ENCODE measurements around the gene HSPA1A. TPM values are rescaled to one million over a fixed set of nuclear protein-coding genes. Genes with fewer than 3 reads are reported as not detected.
A peak's percentile ranks its signal among the peaks of the same experiment; 100 is the strongest.
"Not testable (repeated sequence)": the region's sequence is repeated elsewhere in the genome, so short reads cannot be mapped to it uniquely, and the experiment has no call there.

Gene HSPA1A
- total and polyA plus RNA-seq, 3 donors from 2014 or later: 90.4 to 151 (median 113) TPM

GRCh38 chr6:31861150-31861549, 45.8 kb downstream of the HSPA1A start:
- Histone ChIP-seq H3K27ac (no peak overlapping the region), H3K4me3 (no peak overlapping the region), H3K9me3 (no peaks in the 10 kb centered on the region), H3K27me3 (no peaks in the 10 kb centered on the region), H3K36me3 (ENCODE audit: low read depth, missing control alignments) (no peaks in the 10 kb centered on the region), H3K4me1 (peaks cover 18% of the 10 kb centered on the region)
- TF ChIP-seq POLR2A (IDR thresholded peaks at IDR 0.05): no peak
- TF ChIP-seq, protein P1, sequence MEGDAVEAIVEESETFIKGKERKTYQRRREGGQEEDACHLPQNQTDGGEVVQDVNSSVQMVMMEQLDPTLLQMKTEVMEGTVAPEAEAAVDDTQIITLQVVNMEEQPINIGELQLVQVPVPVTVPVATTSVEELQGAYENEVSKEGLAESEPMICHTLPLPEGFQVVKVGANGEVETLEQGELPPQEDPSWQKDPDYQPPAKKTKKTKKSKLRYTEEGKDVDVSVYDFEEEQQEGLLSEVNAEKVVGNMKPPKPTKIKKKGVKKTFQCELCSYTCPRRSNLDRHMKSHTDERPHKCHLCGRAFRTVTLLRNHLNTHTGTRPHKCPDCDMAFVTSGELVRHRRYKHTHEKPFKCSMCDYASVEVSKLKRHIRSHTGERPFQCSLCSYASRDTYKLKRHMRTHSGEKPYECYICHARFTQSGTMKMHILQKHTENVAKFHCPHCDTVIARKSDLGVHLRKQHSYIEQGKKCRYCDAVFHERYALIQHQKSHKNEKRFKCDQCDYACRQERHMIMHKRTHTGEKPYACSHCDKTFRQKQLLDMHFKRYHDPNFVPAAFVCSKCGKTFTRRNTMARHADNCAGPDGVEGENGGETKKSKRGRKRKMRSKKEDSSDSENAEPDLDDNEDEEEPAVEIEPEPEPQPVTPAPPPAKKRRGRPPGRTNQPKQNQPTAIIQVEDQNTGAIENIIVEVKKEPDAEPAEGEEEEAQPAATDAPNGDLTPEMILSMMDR (IDR thresholded peaks at IDR 0.05): no peak
- no peak for DNase-seq
- 82 to 91% methylated on average over 7 of the region's 7 CpGs for WGBS, 2 donors
- intact Hi-C loops (cut with DNase I; ENCODE audit: low total_unique reads): no loop called here

DNA sequence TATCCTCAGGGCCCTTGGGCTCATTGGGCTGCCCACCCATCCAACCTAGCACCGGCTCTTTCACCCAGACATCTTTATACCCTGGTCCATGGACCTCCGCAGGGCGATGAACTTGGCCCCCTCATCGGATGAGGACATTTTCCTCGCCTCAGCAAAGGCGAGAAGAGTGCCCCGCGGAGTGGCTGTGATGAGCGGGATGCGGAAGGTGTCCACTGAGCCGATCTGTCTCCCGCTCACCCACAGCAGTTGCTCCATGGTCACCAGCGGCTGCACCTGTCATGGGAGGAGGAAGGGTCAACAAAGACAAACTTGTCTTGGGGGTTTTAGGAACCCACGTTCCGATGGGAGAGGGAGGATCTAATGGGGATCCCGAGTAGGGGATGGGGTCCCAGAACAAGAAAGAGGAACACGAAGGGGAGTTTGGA, 46.6 kb downstream of the HSPA1A start:
- TF ChIP-seq, protein P1 (IDR thresholded peaks at IDR 0.05): no peak
- no peak for TF ChIP-seq POLR2A (IDR thresholded peaks at IDR 0.05)
- Histone ChIP-seq H3K27ac (peak overlapping the region; percentile 82 to 93), H3K9me3 (no peaks in the 10 kb centered on the region), H3K27me3 (no peaks in the 10 kb centered on the region), H3K36me3 (ENCODE audit: low read depth, missing control alignments) (no peaks in the 10 kb centered on the region), H3K4me3 (peak overlapping the region; percentile 62 to 88), H3K4me1 (peaks cover 18% of the 10 kb centered on the region)
- intact Hi-C loops (cut with DNase I; ENCODE audit: low total_unique reads): no loop called here
- WGBS, 2 donors: 22 to 36% methylated on average over 12 to 17 of the region's 17 CpGs
- no peak for DNase-seq

DNA sequence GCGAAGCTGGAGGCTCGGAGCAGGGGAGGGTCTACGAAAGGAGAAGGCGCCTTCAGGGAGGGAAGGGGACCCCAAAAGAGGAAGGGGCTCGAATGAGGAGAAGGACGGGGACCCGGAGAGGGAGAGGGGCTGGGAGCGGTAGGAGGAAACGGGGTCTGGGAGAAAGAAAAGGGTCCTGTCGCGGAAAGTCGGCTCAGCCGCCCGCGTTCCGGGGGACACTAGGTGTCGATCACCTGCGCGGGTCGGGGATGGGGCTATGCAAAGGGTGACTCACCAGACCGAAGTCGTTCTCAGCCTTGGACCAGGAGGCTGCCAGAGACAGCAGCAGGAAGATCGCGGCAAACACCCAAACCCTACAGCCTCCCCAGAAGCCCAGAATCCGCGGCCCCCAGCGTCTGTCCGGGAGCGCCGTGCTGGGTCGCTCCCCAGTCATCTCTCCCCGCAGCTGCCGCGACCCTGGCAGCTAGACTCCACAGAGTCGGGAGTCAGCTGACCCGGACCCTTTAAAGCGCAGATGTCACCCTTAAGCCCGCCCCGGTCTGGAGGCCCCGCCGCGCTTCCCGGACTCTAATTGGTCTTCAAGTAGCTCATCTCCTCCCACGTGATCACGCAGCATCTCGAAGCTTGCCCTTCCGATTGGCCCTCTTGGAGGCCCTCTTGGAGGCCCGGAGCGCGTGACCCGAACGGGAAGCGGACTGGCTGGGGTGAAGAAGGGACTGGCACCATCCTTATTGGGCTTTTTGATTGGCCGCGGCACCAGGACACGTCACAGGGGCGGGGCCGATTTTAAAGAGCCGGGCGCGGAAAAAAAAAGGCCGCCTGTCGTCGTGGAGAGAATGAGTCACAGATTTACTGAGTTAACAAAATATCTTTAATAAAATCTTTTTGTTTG, 47.2 kb downstream of the HSPA1A start, which contains the start of gene NEU1:
TSS of gene NEU1 (minus strand) at position 478 of the 892 bp plus-strand sequence. CDS start at position 433, 45 bp downstream.
- peak within 1 kb of the TSS; percentile 82 to 93 for H3K27ac ChIP-seq
- WGBS, 2 donors: 0 to 1% methylated on average over 59 to 64 of the region's 64 CpGs
- intact Hi-C loops (cut with DNase I; ENCODE audit: low total_unique reads): no loop called here

DNA sequence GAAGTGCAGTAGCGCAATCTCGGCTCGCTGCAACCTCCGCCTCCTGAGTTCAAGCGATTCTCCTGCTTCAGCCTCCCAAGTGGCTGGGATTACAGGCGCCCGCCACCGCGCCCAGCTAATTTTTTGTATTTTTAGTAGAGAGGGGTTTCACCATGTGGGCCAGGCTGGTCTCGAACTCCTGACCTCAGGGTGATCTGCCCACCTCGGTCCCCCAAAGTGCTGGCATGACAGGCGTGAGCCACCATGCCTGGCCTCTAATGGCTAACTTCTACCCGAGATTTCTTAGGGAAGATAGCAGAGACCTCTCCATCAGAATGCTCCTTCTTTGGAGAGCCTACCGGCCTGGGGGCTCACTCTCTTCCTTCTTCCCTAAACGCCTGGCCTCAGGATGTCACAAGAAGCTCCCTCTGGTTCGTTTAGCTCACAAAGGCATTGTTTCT, 48.8 kb downstream of the HSPA1A start:
- H3K9me3 ChIP-seq; H3K36me3 ChIP-seq (ENCODE audit: low read depth, missing control alignments); intact Hi-C loops (cut with DNase I; ENCODE audit: low total_unique reads); H3K27me3 ChIP-seq; DNase-seq: not testable (repeated sequence)
- peak overlapping the region in 1 of 2 donors; percentile 81 for H3K27ac ChIP-seq
- H3K4me1 ChIP-seq: peaks cover 18% of the 10 kb centered on the region
- 12 to 19% methylated on average over 16 of the region's 16 CpGs for WGBS, 2 donors
- H3K4me3 ChIP-seq: peak overlapping the region; percentile 62 to 88

More for the DNA sequence above, 47.2 kb downstream of the HSPA1A start, which contains the start of gene NEU1:
- H3K27me3 ChIP-seq: no peaks in the 10 kb centered on the region
- H3K36me3 ChIP-seq (ENCODE audit: low read depth, missing control alignments): no peaks in the 10 kb centered on the region
- peak; percentile 97 for TF ChIP-seq POLR2A (IDR thresholded peaks at IDR 0.05)
- TF ChIP-seq, protein P1 (IDR thresholded peaks at IDR 0.05): peak in 1 of 3 experiments; percentile 25
- H3K9me3 ChIP-seq: no peaks in the 10 kb centered on the region
- peak within 1 kb of the TSS; percentile 62 to 88 for H3K4me3 ChIP-seq
- peaks cover 18% of the 10 kb centered on the region for H3K4me1 ChIP-seq
- DNase-seq: peak; percentile 100

DNA sequence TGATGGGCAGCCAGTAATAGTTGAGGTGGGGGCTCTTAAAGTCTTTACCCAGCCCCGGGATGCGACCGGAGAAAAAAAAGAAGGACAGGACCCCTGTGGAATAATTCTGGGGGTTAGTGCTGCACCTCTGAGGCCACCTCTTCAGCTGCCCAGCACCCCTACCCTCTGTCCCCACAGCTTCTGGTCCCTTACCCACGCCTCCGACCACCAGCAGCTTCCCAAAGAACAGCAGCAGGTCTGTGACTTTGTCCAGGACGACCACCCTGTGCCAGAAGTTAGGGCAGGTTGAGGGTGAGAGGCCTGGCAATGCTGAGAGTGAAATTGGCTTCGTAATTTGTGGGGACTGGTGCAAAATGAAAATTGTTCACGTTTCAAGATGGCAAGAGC, 49.5 kb downstream of the HSPA1A start:
- no peak for TF ChIP-seq POLR2A (IDR thresholded peaks at IDR 0.05)
- TF ChIP-seq, protein P1 (IDR thresholded peaks at IDR 0.05): no peak
- no peak for DNase-seq
- Histone ChIP-seq H3K4me1 (peaks cover 18% of the 10 kb centered on the region), H3K9me3 (no peaks in the 10 kb centered on the region), H3K27me3 (no peaks in the 10 kb centered on the region), H3K36me3 (ENCODE audit: low read depth, missing control alignments) (no peaks in the 10 kb centered on the region), H3K4me3 (no peak overlapping the region), H3K27ac (no peak overlapping the region)
- 81 to 85% methylated on average over 8 of the region's 8 CpGs for WGBS, 2 donors
- intact Hi-C loops (cut with DNase I; ENCODE audit: low total_unique reads): no loop called here

Measured in testis (tissue), 3 donors.